ENCODE results near the gene TACR3.
"Not testable (repeated sequence)": the region's sequence is repeated elsewhere in the genome, so short reads cannot be mapped to it uniquely, and the experiment has no call there.

DNA sequence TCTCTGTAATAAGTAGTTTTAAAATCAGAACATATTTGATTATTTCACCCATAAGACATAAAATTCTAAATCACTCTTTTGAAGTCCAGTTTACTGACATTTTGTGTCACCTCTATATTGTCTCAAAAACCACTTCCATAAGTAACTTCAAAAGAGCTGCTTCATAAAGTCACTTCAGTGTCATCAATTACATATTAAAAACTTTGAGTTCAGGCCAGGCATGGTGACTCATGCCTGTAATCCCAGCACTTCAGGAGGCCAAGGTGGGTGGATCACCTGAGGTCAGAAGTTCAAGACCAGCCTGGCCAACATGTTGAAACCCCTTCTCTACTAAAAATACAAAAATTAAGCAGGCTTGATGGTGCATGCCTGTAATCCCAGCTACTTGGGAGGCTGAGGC is 53.0 kb downstream of the TACR3 start:
- TF ChIP-seq, protein P1, sequence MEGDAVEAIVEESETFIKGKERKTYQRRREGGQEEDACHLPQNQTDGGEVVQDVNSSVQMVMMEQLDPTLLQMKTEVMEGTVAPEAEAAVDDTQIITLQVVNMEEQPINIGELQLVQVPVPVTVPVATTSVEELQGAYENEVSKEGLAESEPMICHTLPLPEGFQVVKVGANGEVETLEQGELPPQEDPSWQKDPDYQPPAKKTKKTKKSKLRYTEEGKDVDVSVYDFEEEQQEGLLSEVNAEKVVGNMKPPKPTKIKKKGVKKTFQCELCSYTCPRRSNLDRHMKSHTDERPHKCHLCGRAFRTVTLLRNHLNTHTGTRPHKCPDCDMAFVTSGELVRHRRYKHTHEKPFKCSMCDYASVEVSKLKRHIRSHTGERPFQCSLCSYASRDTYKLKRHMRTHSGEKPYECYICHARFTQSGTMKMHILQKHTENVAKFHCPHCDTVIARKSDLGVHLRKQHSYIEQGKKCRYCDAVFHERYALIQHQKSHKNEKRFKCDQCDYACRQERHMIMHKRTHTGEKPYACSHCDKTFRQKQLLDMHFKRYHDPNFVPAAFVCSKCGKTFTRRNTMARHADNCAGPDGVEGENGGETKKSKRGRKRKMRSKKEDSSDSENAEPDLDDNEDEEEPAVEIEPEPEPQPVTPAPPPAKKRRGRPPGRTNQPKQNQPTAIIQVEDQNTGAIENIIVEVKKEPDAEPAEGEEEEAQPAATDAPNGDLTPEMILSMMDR (IDR thresholded peaks at IDR 0.05) = not testable (repeated sequence)
- TF ChIP-seq POLR2A (IDR thresholded peaks at IDR 0.05) = not testable (repeated sequence)

All from adrenal gland (tissue), 5 donors.